Measurements from ENCODE around the gene PDE6B. TPM values are rescaled to one million over a fixed set of nuclear protein-coding genes. Genes with fewer than 3 reads are reported as not detected.
"Not testable (repeated sequence)": the region's sequence is repeated elsewhere in the genome, so short reads cannot be mapped to it uniquely, and the experiment has no call there.

PDE6B gene
- polyA plus RNA-seq: 1 to 10 TPM in 2 of 3 donors, under 1 TPM in 1; 0.76 to 1.7 (median 1.2) TPM

GRCh38 chr4:624705-625590 is at the start of gene PDE6B:
PDE6B (plus strand) TSS chr4:625573; CDS start chr4:625627, 54 bp downstream.
- 71 to 79% (median 74%) methylated on average over 21 of the region's 21 CpGs for WGBS, 3 donors
- no peak within 1 kb of the TSS for H3K27ac ChIP-seq (ENCODE audit: low read depth, low read length)

GRCh38 chr4:576245-576821 is 49.0 kb upstream of the PDE6B start, which contains the start of gene TMEM271:
TMEM271 (minus strand) TSS chr4:576295; CDS start chr4:576062, 233 bp downstream.
- WGBS, 3 donors: 0 to 1% (median 1%) methylated on average over 13 to 60 of the region's 60 CpGs
- no peak within 1 kb of the TSS for H3K27ac ChIP-seq (ENCODE audit: low read depth, low read length)

GRCh38 chr4:576991-577498 is 48.3 kb upstream of the PDE6B start:
- 1% methylated on average over 34 to 37 of the region's 37 CpGs for WGBS, 3 donors
- H3K27ac ChIP-seq (ENCODE audit: low read depth, low read length): no peak overlapping the region

- H3K27ac ChIP-seq (ENCODE audit: low read depth, low read length): no peak overlapping the region
- 3 to 5% (median 4%) methylated on average over 52 of the region's 52 CpGs for WGBS, 3 donors
These were observed 47.6 kb upstream of the PDE6B start for GRCh38 chr4:577499-578450.

- 16 to 18% (median 17%) methylated on average over 32 of the region's 32 CpGs for WGBS, 3 donors
- H3K27ac ChIP-seq (ENCODE audit: low read depth, low read length): no peak overlapping the region
These were observed 46.6 kb upstream of the PDE6B start for GRCh38 chr4:578451-579443.

- 34 to 38% (median 35%) methylated on average over 11 of the region's 11 CpGs for WGBS, 3 donors
- no peak overlapping the region for H3K27ac ChIP-seq (ENCODE audit: low read depth, low read length)
These were observed 45.7 kb upstream of the PDE6B start for GRCh38 chr4:579543-580175.

- 44 to 64% (median 61%) methylated on average over 6 of the region's 6 CpGs for WGBS, 3 donors
- H3K27ac ChIP-seq (ENCODE audit: low read depth, low read length): no peak overlapping the region
These were observed 44.2 kb upstream of the PDE6B start for GRCh38 chr4:581181-581580.

- WGBS, 3 donors: 49 to 75% (median 74%) methylated on average over 9 of the region's 9 CpGs
These were observed 43.5 kb upstream of the PDE6B start for GRCh38 chr4:581753-582361.

GRCh38 chr4:583820-584219 is 41.6 kb upstream of the PDE6B start:
- H3K27ac ChIP-seq (ENCODE audit: low read depth, low read length): no peak overlapping the region
- 79 to 91% (median 91%) methylated on average over 2 of the region's 2 CpGs for WGBS, 3 donors

More at GRCh38 chr4:581753-582361, 43.5 kb upstream of the PDE6B start:
- H3K27ac ChIP-seq (ENCODE audit: low read depth, low read length): no peak overlapping the region

GRCh38 chr4:587671-588350 is 37.6 kb upstream of the PDE6B start:
- H3K27ac ChIP-seq (ENCODE audit: low read depth, low read length): no peak overlapping the region
- WGBS, 3 donors: 78 to 85% (median 79%) methylated on average over 25 of the region's 25 CpGs

- WGBS, 3 donors: 72 to 87% (median 73%) methylated on average over 36 of the region's 36 CpGs
- H3K27ac ChIP-seq (ENCODE audit: low read depth, low read length): no peak overlapping the region
These were observed 37.0 kb upstream of the PDE6B start for GRCh38 chr4:588351-588849.

GRCh38 chr4:589219-589963 is 36.0 kb upstream of the PDE6B start:
- WGBS, 3 donors: 76 to 87% (median 81%) methylated on average over 16 of the region's 16 CpGs
- no peak overlapping the region for H3K27ac ChIP-seq (ENCODE audit: low read depth, low read length)

GRCh38 chr4:590313-590841 is 35.0 kb upstream of the PDE6B start:
- WGBS, 3 donors: 86 to 93% (median 92%) methylated on average over 12 of the region's 12 CpGs
- H3K27ac ChIP-seq (ENCODE audit: low read depth, low read length): no peak overlapping the region

- WGBS, 3 donors: 79 to 83% (median 82%) methylated on average over 10 to 12 of the region's 13 CpGs
- not testable (repeated sequence) for H3K27ac ChIP-seq (ENCODE audit: low read depth, low read length)
These were observed 33.2 kb upstream of the PDE6B start for GRCh38 chr4:592178-592577.
